H1 (cell line): ENCODE results near the gene ZNF226. TPM values are rescaled to one million over a fixed set of nuclear protein-coding genes. Genes with fewer than 3 reads are reported as not detected.
"Not testable (repeated sequence)": the region's sequence is repeated elsewhere in the genome, so short reads cannot be mapped to it uniquely, and the experiment has no call there.

Source experiments
- CTCF ChIA-PET: fragments of 300-600 bp; sonication (Branson Sonifier 250); formaldehyde crosslinking; loops from one replicate; lab custom pipeline; 2021; ENCODE audit not compliant: partially characterized antibody; lab: Charles Lee
- POLR2A ChIA-PET: fragments of 300-600 bp; sonication (Branson Sonifier 250); formaldehyde crosslinking; loops from one replicate; lab custom pipeline; 2021; ENCODE audit warnings: inconsistent platforms; ENCODE audit not compliant: partially characterized antibody; lab: Charles Lee
- DNase-seq, 2 experiments: peaks; one replicate each; pipeline versions ENCODE4 v3.0.0 to v3.0.0-alpha.2; 2010 to 2022; ENCODE audit warnings: low spot score in 2 of 2, low read depth in 1 of 2, mixed read lengths in 1 of 2
- FAIRE-seq: peaks from 2 replicates; lab custom pipeline; 2011; peaks lifted over from hg19 to GRCh38; lab: Jason Lieb, UNC
- H2AFZ ChIP-seq: 2 replicates; pipeline ENCODE4 v1.8.1; 2012; ENCODE audit warnings: low read length, inconsistent platforms
- H2AK5ac ChIP-seq: 2 replicates; pipeline ENCODE4 v1.6.1; 2013; ENCODE audit warnings: low read depth, low read length
- H2BK120ac ChIP-seq: replicated peaks from 2 replicates; pipeline ENCODE3; 2013; ENCODE audit warnings: low read depth, low read length, inconsistent platforms
- H2BK12ac ChIP-seq: 2 replicates; pipeline ENCODE4 v1.6.1; 2013; ENCODE audit warnings: low read depth, low read length
- H2BK15ac ChIP-seq: 2 replicates; pipeline ENCODE4 v1.6.1; 2013; ENCODE audit warnings: low read length
- H2BK20ac ChIP-seq: 2 replicates; pipeline ENCODE4 v1.6.1; 2013; ENCODE audit warnings: low read length
- H2BK5ac ChIP-seq: 2 replicates; pipeline ENCODE4 v1.6.1; 2013; ENCODE audit warnings: low read depth, low read length
- H3K14ac ChIP-seq: 2 replicates; pipeline ENCODE4 v1.6.1; 2013; ENCODE audit warnings: inconsistent platforms; ENCODE audit not compliant: insufficient read length
- H3K18ac ChIP-seq: 2 replicates; pipeline ENCODE4 v1.6.1; 2013; ENCODE audit warnings: low read length; ENCODE audit errors: extremely low read depth
- H3K23ac ChIP-seq: 2 replicates; pipeline ENCODE4 v1.6.1; 2013; ENCODE audit warnings: inconsistent platforms; ENCODE audit not compliant: insufficient read length
- H3K23me2 ChIP-seq: 2 replicates; pipeline ENCODE4 v1.6.1; 2013; ENCODE audit warnings: low read depth, low read length
- H3K27ac ChIP-seq: 2 replicates; pipeline ENCODE4 v1.6.1; 2011; ENCODE audit warnings: low read depth, low read length, inconsistent platforms
- H3K27me3 ChIP-seq, 4 experiments: replicated peaks in 1 of 4; 1 replicate in 1 of 4; 2 replicates in 3 of 4; pipeline versions ENCODE4 v1.6.1 to v1.8.1; 2011 to 2013; ENCODE audit warnings: low read length in 3 of 4, mild to moderate bottlenecking in 3 of 4, inconsistent platforms in 2 of 4, mixed read lengths in 2 of 4, moderate library complexity in 1 of 4; ENCODE audit not compliant: control insufficient read depth in 3 of 4, insufficient read depth in 3 of 4; ENCODE audit errors: extremely low read depth in 1 of 4
- H3K36me3 ChIP-seq, 4 experiments: 2 replicates each; pipeline versions ENCODE4 v1.6.1 to v1.8.1; 2011 to 2013; ENCODE audit warnings: mild to moderate bottlenecking in 4 of 4, low read length in 3 of 4, moderate library complexity in 2 of 4, control low read depth in 1 of 4, inconsistent platforms in 1 of 4; ENCODE audit not compliant: insufficient read depth in 4 of 4, control insufficient read depth in 2 of 4
- H3K4ac ChIP-seq: replicated peaks from 2 replicates; pipeline ENCODE3; 2013; ENCODE audit warnings: low read length, low read depth, mixed read lengths, inconsistent platforms; ENCODE audit not compliant: insufficient read length
- H3K4me1 ChIP-seq, 4 experiments: replicated peaks in 1 of 4; 1 replicate in 1 of 4; 2 replicates in 3 of 4; pipeline versions ENCODE4 v1.6.1 to v1.8.1; 2011 to 2013; ENCODE audit warnings: low read length in 3 of 4, inconsistent platforms in 2 of 4, mixed read lengths in 1 of 4; ENCODE audit not compliant: insufficient read depth in 4 of 4, control insufficient read depth in 3 of 4
- H3K4me2 ChIP-seq, 2 experiments: 2 replicates each; pipeline versions ENCODE4 v1.6.1 to v1.8.1; 2011 to 2013; ENCODE audit warnings: low read depth in 2 of 2, low read length in 2 of 2, control low read depth in 1 of 2, inconsistent platforms in 1 of 2, mild to moderate bottlenecking in 1 of 2; ENCODE audit not compliant: insufficient read depth in 1 of 2
- H3K4me3 ChIP-seq, 4 experiments: fragments of 200-600, 300-600 bp in 1 of 4; sonication (generic), shearing (Covaris generic), sonication (Bioruptor Twin) in 1 of 4; 2 replicates each; pipeline versions ENCODE4 v1.5.1 to v1.8.1; 2011 to 2016; ENCODE audit warnings: low read length in 4 of 4, low read depth in 3 of 4, control low read depth in 2 of 4, inconsistent platforms in 2 of 4, mild to moderate bottlenecking in 2 of 4, mixed read lengths in 1 of 4, moderate library complexity in 1 of 4; ENCODE audit not compliant: insufficient read depth in 2 of 4; ENCODE audit errors: extremely low read depth in 1 of 4
- H3K56ac ChIP-seq: replicated peaks from 2 replicates; pipeline ENCODE3; 2013; ENCODE audit warnings: low read depth, mild to moderate bottlenecking, mixed read lengths, low read length, inconsistent platforms; ENCODE audit not compliant: insufficient read length
- H3K79me1 ChIP-seq: 2 replicates; pipeline ENCODE4 v1.6.1; 2013; ENCODE audit warnings: low read depth, low read length, control low read depth
- H3K79me2 ChIP-seq, 2 experiments: 2 replicates each; pipeline versions ENCODE4 v1.6.1 to v1.8.1; 2012 to 2013; ENCODE audit warnings: low read length in 2 of 2, mild to moderate bottlenecking in 2 of 2, inconsistent platforms in 1 of 2; ENCODE audit not compliant: insufficient read depth in 2 of 2, control insufficient read depth in 1 of 2
- H3K9ac ChIP-seq, 4 experiments: replicated peaks in 1 of 4; 1 replicate in 1 of 4; 2 replicates in 3 of 4; pipeline versions ENCODE4 v1.6.1 to v1.8.1; 2011 to 2013; ENCODE audit warnings: low read depth in 3 of 4, low read length in 3 of 4, control low read depth in 2 of 4, mild to moderate bottlenecking in 2 of 4, moderate library complexity in 2 of 4, inconsistent platforms in 1 of 4; ENCODE audit errors: extremely low read depth in 1 of 4
- H3K9me3 ChIP-seq, 2 experiments: 2 replicates each; pipeline versions ENCODE4 v1.6.1 to v1.8.1; 2012 to 2013; ENCODE audit warnings: mild to moderate bottlenecking in 2 of 2, moderate library complexity in 2 of 2, control low read depth in 1 of 2, inconsistent platforms in 1 of 2, low read depth in 1 of 2, low read length in 1 of 2, mixed read lengths in 1 of 2; ENCODE audit not compliant: insufficient read depth in 2 of 2
- H4K20me1 ChIP-seq, 2 experiments: replicated peaks in 1 of 2; 2 replicates each; pipeline versions ENCODE3 to v1.8.1; 2011 to 2013; ENCODE audit warnings: inconsistent platforms in 2 of 2, low read length in 2 of 2, mild to moderate bottlenecking in 1 of 2; ENCODE audit not compliant: insufficient read depth in 2 of 2, control insufficient read depth in 1 of 2
- H4K5ac ChIP-seq: 2 replicates; pipeline ENCODE4 v1.6.1; 2013; ENCODE audit warnings: low read length, low read depth, mixed read lengths, inconsistent platforms; ENCODE audit not compliant: insufficient read length
- H4K8ac ChIP-seq: 2 replicates; pipeline ENCODE4 v1.8.0; 2013; ENCODE audit warnings: mild to moderate bottlenecking, moderate library complexity, low read length, inconsistent platforms; ENCODE audit not compliant: insufficient read depth; ENCODE audit errors: extremely low read depth
- H4K91ac ChIP-seq: replicated peaks from 2 replicates; pipeline ENCODE3; 2013; ENCODE audit warnings: low read length, mixed read lengths, inconsistent platforms; ENCODE audit not compliant: insufficient read length
- EGR1 ChIP-seq: IDR thresholded peaks from 2 replicates; pipeline ENCODE4 v1.6.1; 2011; ENCODE audit warnings: low read depth, low read length, borderline replicate concordance
- WGBS, 2 experiments: shearing (Covaris generic) in 1 of 2; methylation state at CpG; one replicate each; pipeline versions ENCODE4 v1.1.6 to v1.1.7; 2013 to 2015; ENCODE audit warnings: low lambda C conversion rate in 2 of 2, mixed read lengths in 2 of 2, inconsistent platforms in 1 of 2, low coverage in 1 of 2, missing lambda C conversion rate in 1 of 2; ENCODE audit not compliant: insufficient replicate concordance in 2 of 2, insufficient coverage in 1 of 2, insufficient read length in 1 of 2; ENCODE audit errors: extremely low coverage in 1 of 2, missing lambda C conversion rate in 1 of 2; 5-methylcytosine and 5-hydroxymethylcytosine counted together
- polyA plus RNA-seq, 7 experiments: library from polyadenylated mRNA; depleted of rRNA in 3 of 7; stranded (reverse) in 5 of 7; unstranded in 2 of 7; fragments of >200 nt in 5 of 7; fragments of 200-250 nt in 2 of 7; gene quantifications; 1 replicate in 5 of 7; 2 replicates in 1 of 7; 4 replicates in 1 of 7; pipeline versions ENCODE4 v1.2.1 to v1.2.3, GENCODE V29; 2011 to 2013; ENCODE audit warnings: missing spikeins in 2 of 7, mixed read lengths in 2 of 7
- total RNA-seq: library from RNA; stranded (reverse); fragmentation: NEBNext Ultra II Directional; extraction: Animal tissue kit (Norgen Biotek cat#: 25700); gene quantifications from 2 replicates; pipeline ENCODE4 v1.2.1, GENCODE V29; 2021

Gene ZNF226
- total and polyA plus RNA-seq, 2 of the 8 experiments (the other 6 are each of a cell fraction or from before 2014, with no cell fraction given), result 4.1 to 18.3 TPM

DNA sequence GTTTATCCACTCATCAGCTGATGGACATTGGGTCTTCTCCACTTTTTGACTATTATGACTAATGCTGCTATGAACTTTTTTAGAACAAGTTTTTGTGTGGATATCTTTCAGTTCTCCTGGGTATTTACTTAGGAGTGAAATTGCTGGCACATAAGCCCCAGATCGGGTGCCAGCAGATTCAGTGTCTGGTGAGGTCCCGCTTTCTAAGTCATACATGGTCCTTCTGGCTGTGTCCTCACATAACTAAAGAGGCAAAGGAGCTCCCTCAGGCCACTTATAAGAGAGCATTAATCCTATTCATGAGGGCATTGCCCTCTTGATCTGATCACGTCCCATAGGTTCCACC is 600 bp upstream of the ZNF226 start (continued):
- TF ChIP-seq EGR1, result no peak

DNA sequence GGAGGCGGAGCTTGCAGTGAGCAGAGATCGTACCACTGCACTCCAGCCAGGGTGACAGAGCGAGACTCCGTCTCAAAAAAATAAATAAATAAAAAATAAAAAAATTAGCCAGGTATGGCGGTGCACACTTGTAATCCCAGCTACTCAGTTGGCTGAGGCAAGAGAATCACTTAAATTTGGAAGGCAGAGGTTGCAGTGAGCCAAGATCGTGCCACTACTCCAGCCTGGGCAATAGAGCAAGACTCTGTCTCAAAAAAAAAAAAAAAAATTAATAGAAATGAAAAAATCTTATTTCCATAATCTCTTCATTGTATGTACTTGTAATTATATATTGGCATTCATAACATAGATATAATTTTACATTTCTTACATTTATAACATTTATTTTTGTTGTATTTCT is 5.8 kb downstream of the ZNF226 start:
- H2BK20ac ChIP-seq, H3K9ac ChIP-seq, H3K4ac ChIP-seq, H3K4me1 ChIP-seq, H2BK15ac ChIP-seq, H3K79me1 ChIP-seq, FAIRE-seq, H2BK12ac ChIP-seq, H3K18ac ChIP-seq, CTCF ChIA-PET, H4K91ac ChIP-seq, H2AFZ ChIP-seq, H3K23me2 ChIP-seq, H4K8ac ChIP-seq, H3K27me3 ChIP-seq, H4K20me1 ChIP-seq, H4K5ac ChIP-seq, H3K27ac ChIP-seq, H3K14ac ChIP-seq, H3K4me3 ChIP-seq, H3K56ac ChIP-seq, H3K23ac ChIP-seq, DNase-seq, H2BK120ac ChIP-seq, H2BK5ac ChIP-seq, H3K4me2 ChIP-seq, H2AK5ac ChIP-seq: not testable (repeated sequence)
- POLR2A ChIA-PET, result interaction anchor here (0.6 kb wide), 1 partner anchor 186 kb away, joined by 3 read pairs; no protein-coding TSS in a partner anchor
- peaks cover 11 to 23% of the 10 kb centered on the region in 2 experiments; a peak in 3 of 4 replicates for H3K9me3 ChIP-seq
- H3K36me3 ChIP-seq, result peaks cover 19 to 74% (median 55%) of the 10 kb centered on the region in 4 experiments
- H3K79me2 ChIP-seq, result peaks cover 0 to 20% of the 10 kb centered on the region in 2 experiments; a peak in 2 of 4 replicates
- 97% methylated on average over 6 of the region's 6 CpGs; no CpG with 5 or more reads in 1 of the 2 experiments for WGBS, 2 experiments
